ENCODE measurements around the gene MYRIP. TPM values are rescaled to one million over a fixed set of nuclear protein-coding genes. Genes with fewer than 3 reads are reported as not detected.

MYRIP gene
- total and polyA plus RNA-seq, 10 of the 15 experiments (the other 5 are each of a cell fraction or from before 2014, with no cell fraction given), result 0.03 to 0.08 (median 0.04) TPM; not detected in 6

DNA sequence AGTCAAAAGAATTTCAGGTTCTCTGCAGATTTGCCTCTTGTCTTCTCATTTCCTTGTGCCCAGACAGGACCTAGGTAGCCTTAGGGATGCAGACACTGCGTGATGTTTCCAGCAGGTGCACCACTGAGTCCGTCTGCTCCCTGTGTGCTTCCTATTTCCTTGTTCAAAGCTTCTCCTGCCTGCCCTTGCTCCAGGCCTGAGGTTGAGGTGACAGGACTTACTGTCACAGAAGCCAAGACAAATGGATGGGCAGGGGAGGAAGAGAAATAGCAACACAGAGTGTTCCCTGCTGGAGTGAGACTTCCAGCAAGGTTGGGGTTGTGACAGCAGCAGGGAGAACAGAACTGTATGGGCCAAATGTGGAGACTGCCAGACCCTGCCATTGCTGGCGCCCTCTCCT, 199.4 kb downstream of the MYRIP start:
- in situ Hi-C loops (cut with MboI) (no loop called here), intact Hi-C loops (cut with micrococcal nuclease; ENCODE audit: unreplicated experiment) (no loop called here)
- no peaks in the 10 kb centered on the region for H3K4me1 ChIP-seq (ENCODE audit: control insufficient read depth, insufficient read depth, low read length)
- no peak overlapping the region for H3K4me2 ChIP-seq (ENCODE audit: control insufficient read depth, insufficient read depth)
- ChIA-PET POLR2A (no interaction called here), RAD21 (ENCODE audit: unreplicated experiment) (no interaction called here), SMC1A (ENCODE audit: uncharacterized antibody, unreplicated experiment) (no interaction called here), CTCF (no interaction called here)
- H3K27me3 ChIP-seq (replicated peaks in 1 of 2; ENCODE audit: control insufficient read depth in 2 of 2, insufficient read depth in 2 of 2, low read length in 1 of 2), result 0 out of 4 replicates have a peak, but pooled peaks cover 0 to 2% of the 10 kb centered on the region in 2 experiments
- H4K20me1 ChIP-seq (ENCODE audit: control insufficient read depth, insufficient read depth), result no peaks in the 10 kb centered on the region
- no peak overlapping the region for H3K27ac ChIP-seq (ENCODE audit: control insufficient read depth, insufficient read depth)
- no peaks in the 10 kb centered on the region for H3K36me3 ChIP-seq (ENCODE audit: control insufficient read depth in 2 of 2, insufficient read depth in 2 of 2, low read length in 1 of 2)
- no peaks in the 10 kb centered on the region for H3K79me2 ChIP-seq (ENCODE audit: control insufficient read depth, insufficient read depth, low read length)
- DNase-seq (ENCODE audit: low read depth, low spot score) (no peak), FAIRE-seq (no peak), ATAC-seq (no peak)
- 8% methylated on average over 3 of the region's 3 CpGs for WGBS (ENCODE audit: insufficient coverage, insufficient replicate concordance, low lambda C conversion rate, missing lambda C conversion rate)
- H2AFZ ChIP-seq (ENCODE audit: control insufficient read depth, low read depth, low read length), result no peak overlapping the region
- no peak overlapping the region for H3K9ac ChIP-seq (ENCODE audit: control insufficient read depth, insufficient read depth, low read length)
- BruUV-seq (replicated peaks), result no TSS peak
- H3K4me3 ChIP-seq, result no peak overlapping the region
- no peaks in the 10 kb centered on the region for H3K9me3 ChIP-seq (replicated peaks; ENCODE audit: control insufficient read depth, insufficient read depth, low read length)
- TF ChIP-seq ZSCAN29 (IDR thresholded peaks at IDR 0.05), result no peak
- TF ChIP-seq, protein P1, sequence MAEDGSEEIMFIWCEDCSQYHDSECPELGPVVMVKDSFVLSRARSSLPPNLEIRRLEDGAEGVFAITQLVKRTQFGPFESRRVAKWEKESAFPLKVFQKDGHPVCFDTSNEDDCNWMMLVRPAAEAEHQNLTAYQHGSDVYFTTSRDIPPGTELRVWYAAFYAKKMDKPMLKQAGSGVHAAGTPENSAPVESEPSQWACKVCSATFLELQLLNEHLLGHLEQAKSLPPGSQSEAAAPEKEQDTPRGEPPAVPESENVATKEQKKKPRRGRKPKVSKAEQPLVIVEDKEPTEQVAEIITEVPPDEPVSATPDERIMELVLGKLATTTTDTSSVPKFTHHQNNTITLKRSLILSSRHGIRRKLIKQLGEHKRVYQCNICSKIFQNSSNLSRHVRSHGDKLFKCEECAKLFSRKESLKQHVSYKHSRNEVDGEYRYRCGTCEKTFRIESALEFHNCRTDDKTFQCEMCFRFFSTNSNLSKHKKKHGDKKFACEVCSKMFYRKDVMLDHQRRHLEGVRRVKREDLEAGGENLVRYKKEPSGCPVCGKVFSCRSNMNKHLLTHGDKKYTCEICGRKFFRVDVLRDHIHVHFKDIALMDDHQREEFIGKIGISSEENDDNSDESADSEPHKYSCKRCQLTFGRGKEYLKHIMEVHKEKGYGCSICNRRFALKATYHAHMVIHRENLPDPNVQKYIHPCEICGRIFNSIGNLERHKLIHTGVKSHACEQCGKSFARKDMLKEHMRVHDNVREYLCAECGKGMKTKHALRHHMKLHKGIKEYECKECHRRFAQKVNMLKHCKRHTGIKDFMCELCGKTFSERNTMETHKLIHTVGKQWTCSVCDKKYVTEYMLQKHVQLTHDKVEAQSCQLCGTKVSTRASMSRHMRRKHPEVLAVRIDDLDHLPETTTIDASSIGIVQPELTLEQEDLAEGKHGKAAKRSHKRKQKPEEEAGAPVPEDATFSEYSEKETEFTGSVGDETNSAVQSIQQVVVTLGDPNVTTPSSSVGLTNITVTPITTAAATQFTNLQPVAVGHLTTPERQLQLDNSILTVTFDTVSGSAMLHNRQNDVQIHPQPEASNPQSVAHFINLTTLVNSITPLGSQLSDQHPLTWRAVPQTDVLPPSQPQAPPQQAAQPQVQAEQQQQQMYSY (CRISPR knock-in tag; IDR thresholded peaks at IDR 0.05), result no peak
- TF ChIP-seq DPF2 (IDR thresholded peaks at IDR 0.05), result no peak
- no peak for TF ChIP-seq MYB (IDR thresholded peaks at IDR 0.05; ENCODE audit: borderline replicate concordance, low read depth, low read length)
- TF ChIP-seq, protein P2, sequence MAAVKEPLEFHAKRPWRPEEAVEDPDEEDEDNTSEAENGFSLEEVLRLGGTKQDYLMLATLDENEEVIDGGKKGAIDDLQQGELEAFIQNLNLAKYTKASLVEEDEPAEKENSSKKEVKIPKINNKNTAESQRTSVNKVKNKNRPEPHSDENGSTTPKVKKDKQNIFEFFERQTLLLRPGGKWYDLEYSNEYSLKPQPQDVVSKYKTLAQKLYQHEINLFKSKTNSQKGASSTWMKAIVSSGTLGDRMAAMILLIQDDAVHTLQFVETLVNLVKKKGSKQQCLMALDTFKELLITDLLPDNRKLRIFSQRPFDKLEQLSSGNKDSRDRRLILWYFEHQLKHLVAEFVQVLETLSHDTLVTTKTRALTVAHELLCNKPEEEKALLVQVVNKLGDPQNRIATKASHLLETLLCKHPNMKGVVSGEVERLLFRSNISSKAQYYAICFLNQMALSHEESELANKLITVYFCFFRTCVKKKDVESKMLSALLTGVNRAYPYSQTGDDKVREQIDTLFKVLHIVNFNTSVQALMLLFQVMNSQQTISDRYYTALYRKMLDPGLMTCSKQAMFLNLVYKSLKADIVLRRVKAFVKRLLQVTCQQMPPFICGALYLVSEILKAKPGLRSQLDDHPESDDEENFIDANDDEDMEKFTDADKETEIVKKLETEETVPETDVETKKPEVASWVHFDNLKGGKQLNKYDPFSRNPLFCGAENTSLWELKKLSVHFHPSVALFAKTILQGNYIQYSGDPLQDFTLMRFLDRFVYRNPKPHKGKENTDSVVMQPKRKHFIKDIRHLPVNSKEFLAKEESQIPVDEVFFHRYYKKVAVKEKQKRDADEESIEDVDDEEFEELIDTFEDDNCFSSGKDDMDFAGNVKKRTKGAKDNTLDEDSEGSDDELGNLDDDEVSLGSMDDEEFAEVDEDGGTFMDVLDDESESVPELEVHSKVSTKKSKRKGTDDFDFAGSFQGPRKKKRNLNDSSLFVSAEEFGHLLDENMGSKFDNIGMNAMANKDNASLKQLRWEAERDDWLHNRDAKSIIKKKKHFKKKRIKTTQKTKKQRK (IDR thresholded peaks at IDR 0.05; ENCODE audit: low read depth, low read length), result no peak
- TF ChIP-seq TAF1 (IDR thresholded peaks at IDR 0.05; ENCODE audit: borderline replicate concordance, low read depth, low read length), result no peak
- TF ChIP-seq STAT1 (conservative IDR thresholded peaks at IDR 0.05), result no peak
- no peak for TF ChIP-seq RFX5 (IDR thresholded peaks at IDR 0.05; ENCODE audit: low read depth, low read length)
- no peak for TF ChIP-seq HDGF (IDR thresholded peaks at IDR 0.05)
- no peak for TF ChIP-seq ESRRA (IDR thresholded peaks at IDR 0.05; ENCODE audit: low read length)
- no peak for TF ChIP-seq GATAD2B (conservative IDR thresholded peaks at IDR 0.05; ENCODE audit: low read depth)
- TF ChIP-seq POLR2AphosphoS5 (IDR thresholded peaks at IDR 0.05; ENCODE audit: low read length), result no peak
- TF ChIP-seq BCL11A (IDR thresholded peaks at IDR 0.05; ENCODE audit: low read depth, low read length), result no peak
- TF ChIP-seq SIN3A (IDR thresholded peaks at IDR 0.05; ENCODE audit: low read depth, low read length), result no peak
- TF ChIP-seq, protein P3, sequence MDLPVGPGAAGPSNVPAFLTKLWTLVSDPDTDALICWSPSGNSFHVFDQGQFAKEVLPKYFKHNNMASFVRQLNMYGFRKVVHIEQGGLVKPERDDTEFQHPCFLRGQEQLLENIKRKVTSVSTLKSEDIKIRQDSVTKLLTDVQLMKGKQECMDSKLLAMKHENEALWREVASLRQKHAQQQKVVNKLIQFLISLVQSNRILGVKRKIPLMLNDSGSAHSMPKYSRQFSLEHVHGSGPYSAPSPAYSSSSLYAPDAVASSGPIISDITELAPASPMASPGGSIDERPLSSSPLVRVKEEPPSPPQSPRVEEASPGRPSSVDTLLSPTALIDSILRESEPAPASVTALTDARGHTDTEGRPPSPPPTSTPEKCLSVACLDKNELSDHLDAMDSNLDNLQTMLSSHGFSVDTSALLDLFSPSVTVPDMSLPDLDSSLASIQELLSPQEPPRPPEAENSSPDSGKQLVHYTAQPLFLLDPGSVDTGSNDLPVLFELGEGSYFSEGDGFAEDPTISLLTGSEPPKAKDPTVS (IDR thresholded peaks at IDR 0.05; ENCODE audit: low read depth, low read length), result no peak
- TF ChIP-seq MYC (IDR thresholded peaks at IDR 0.05; ENCODE audit: insufficient read depth, insufficient read length, insufficient replicate concordance, low read length, severe bottlenecking), result no peak
- TF ChIP-seq SMAD5 (IDR thresholded peaks at IDR 0.05; ENCODE audit: low read depth), result no peak
- TF ChIP-seq, protein P4, sequence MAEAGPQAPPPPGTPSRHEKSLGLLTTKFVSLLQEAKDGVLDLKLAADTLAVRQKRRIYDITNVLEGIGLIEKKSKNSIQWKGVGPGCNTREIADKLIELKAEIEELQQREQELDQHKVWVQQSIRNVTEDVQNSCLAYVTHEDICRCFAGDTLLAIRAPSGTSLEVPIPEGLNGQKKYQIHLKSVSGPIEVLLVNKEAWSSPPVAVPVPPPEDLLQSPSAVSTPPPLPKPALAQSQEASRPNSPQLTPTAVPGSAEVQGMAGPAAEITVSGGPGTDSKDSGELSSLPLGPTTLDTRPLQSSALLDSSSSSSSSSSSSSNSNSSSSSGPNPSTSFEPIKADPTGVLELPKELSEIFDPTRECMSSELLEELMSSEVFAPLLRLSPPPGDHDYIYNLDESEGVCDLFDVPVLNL (IDR thresholded peaks at IDR 0.05; ENCODE audit: low read depth, low read length), result no peak

All from GM12878 (cell line).